ENCODE data around the gene SLC35C1. TPM values are rescaled to one million over a fixed set of nuclear protein-coding genes. Genes with fewer than 3 reads are reported as not detected.
A peak's percentile ranks its signal among the peaks of the same experiment; 100 is the strongest.

Gene SLC35C1
- total and polyA plus RNA-seq, 2 experiments from 2014 or later: 6.8 to 11.0 TPM

GRCh38 chr11:45800261-45800660 is 4.7 kb upstream of the SLC35C1 start:
- DNase-seq (ENCODE audit: low spot score) (no peak), ATAC-seq (no peak)
- no peaks in the 10 kb centered on the region for H3K4me1 ChIP-seq (ENCODE audit: insufficient read depth)
- no peak overlapping the region for H3K4me2 ChIP-seq
- H3F3A ChIP-seq (replicated peaks; ENCODE audit: low read depth): no peaks in the 10 kb centered on the region
- peaks cover 2% of the 10 kb centered on the region; the same call in 2 of the 3 replicates for H3K4me1 Mint-ChIP-seq
- H3K79me2 ChIP-seq (replicated peaks; ENCODE audit: insufficient read depth): no peaks in the 10 kb centered on the region
- no peak overlapping the region for H3K27ac Mint-ChIP-seq
- no peak overlapping the region for H2AFZ ChIP-seq
- H3K27ac ChIP-seq (ENCODE audit: low read depth): no peak overlapping the region
- H3K4me3 ChIP-seq: no peak overlapping the region
- peaks cover 33% of the 10 kb centered on the region for H3K27me3 Mint-ChIP-seq (ENCODE audit: insufficient read depth, low read depth, poor library complexity)
- H3K36me3 Mint-ChIP-seq (ENCODE audit: low read depth): no peaks in the 10 kb centered on the region; the same call in 2 of the 3 replicates
- H3K36me3 ChIP-seq (ENCODE audit: insufficient read depth): no peaks in the 10 kb centered on the region
- peaks cover 18% of the 10 kb centered on the region for H3K27me3 ChIP-seq (ENCODE audit: insufficient read depth)
- H3K9me3 Mint-ChIP-seq: no peaks in the 10 kb centered on the region
- no peaks in the 10 kb centered on the region for H4K20me1 ChIP-seq (replicated peaks; ENCODE audit: insufficient read depth)
- no peaks in the 10 kb centered on the region; the same call in 1 of the 2 replicates for H3K9me2 ChIP-seq (ENCODE audit: insufficient read depth)
- H3K4me3 Mint-ChIP-seq: no peak overlapping the region
- TF ChIP-seq NANOG (IDR thresholded peaks at IDR 0.05; ENCODE audit: borderline replicate concordance): no peak
- TF ChIP-seq CREB1 (CRISPR knock-in tag; IDR thresholded peaks at IDR 0.05; ENCODE audit: low read depth): no peak
- no peak for TF ChIP-seq CTCF (conservative IDR thresholded peaks at IDR 0.05; ENCODE audit: low read depth in 2 of 2)
- TF ChIP-seq JUNB (IDR thresholded peaks at IDR 0.05; ENCODE audit: unreplicated experiment): no peak
- no peak for TF ChIP-seq ZNF331 (CRISPR knock-in tag; IDR thresholded peaks at IDR 0.05; ENCODE audit: low read depth)

- H3F3A ChIP-seq (replicated peaks; ENCODE audit: low read depth): no peaks in the 10 kb centered on the region
- H3K4me1 ChIP-seq (ENCODE audit: insufficient read depth): no peaks in the 10 kb centered on the region
- no peak for ATAC-seq
- no peaks in the 10 kb centered on the region; the same call in 2 of the 3 replicates for H3K36me3 Mint-ChIP-seq (ENCODE audit: low read depth)
- peaks cover 7% of the 10 kb centered on the region for H3K79me2 ChIP-seq (replicated peaks; ENCODE audit: insufficient read depth)
- no peaks in the 10 kb centered on the region for H4K20me1 ChIP-seq (replicated peaks; ENCODE audit: insufficient read depth)
- peaks cover 10% of the 10 kb centered on the region for H3K4me1 Mint-ChIP-seq
- H3K27ac Mint-ChIP-seq: no peak overlapping the region
- peaks cover 18% of the 10 kb centered on the region for H3K27me3 ChIP-seq (ENCODE audit: insufficient read depth)
- no peak overlapping the region for H2AFZ ChIP-seq
- H3K4me3 Mint-ChIP-seq: no peak overlapping the region
- DNase-seq (ENCODE audit: low spot score): peak; percentile 19
- no peak overlapping the region for H3K27ac ChIP-seq (ENCODE audit: low read depth)
- no peaks in the 10 kb centered on the region; the same call in 1 of the 2 replicates for H3K9me2 ChIP-seq (ENCODE audit: insufficient read depth)
- H3K27me3 Mint-ChIP-seq (ENCODE audit: insufficient read depth, low read depth, poor library complexity): peaks cover 34% of the 10 kb centered on the region
- H3K4me2 ChIP-seq: no peak overlapping the region
- no peaks in the 10 kb centered on the region for H3K36me3 ChIP-seq (ENCODE audit: insufficient read depth)
- H3K9me3 Mint-ChIP-seq: no peaks in the 10 kb centered on the region; the same call in 2 of the 3 replicates
- H3K4me3 ChIP-seq: no peak overlapping the region
- no peak for TF ChIP-seq EZH2phosphoT487 (IDR thresholded peaks at IDR 0.05; ENCODE audit: unreplicated experiment)
- TF ChIP-seq CREB1 (CRISPR knock-in tag; IDR thresholded peaks at IDR 0.05; ENCODE audit: low read depth): no peak
- no peak for TF ChIP-seq ZNF114 (CRISPR knock-in tag; IDR thresholded peaks at IDR 0.05)
- TF ChIP-seq, protein P1, sequence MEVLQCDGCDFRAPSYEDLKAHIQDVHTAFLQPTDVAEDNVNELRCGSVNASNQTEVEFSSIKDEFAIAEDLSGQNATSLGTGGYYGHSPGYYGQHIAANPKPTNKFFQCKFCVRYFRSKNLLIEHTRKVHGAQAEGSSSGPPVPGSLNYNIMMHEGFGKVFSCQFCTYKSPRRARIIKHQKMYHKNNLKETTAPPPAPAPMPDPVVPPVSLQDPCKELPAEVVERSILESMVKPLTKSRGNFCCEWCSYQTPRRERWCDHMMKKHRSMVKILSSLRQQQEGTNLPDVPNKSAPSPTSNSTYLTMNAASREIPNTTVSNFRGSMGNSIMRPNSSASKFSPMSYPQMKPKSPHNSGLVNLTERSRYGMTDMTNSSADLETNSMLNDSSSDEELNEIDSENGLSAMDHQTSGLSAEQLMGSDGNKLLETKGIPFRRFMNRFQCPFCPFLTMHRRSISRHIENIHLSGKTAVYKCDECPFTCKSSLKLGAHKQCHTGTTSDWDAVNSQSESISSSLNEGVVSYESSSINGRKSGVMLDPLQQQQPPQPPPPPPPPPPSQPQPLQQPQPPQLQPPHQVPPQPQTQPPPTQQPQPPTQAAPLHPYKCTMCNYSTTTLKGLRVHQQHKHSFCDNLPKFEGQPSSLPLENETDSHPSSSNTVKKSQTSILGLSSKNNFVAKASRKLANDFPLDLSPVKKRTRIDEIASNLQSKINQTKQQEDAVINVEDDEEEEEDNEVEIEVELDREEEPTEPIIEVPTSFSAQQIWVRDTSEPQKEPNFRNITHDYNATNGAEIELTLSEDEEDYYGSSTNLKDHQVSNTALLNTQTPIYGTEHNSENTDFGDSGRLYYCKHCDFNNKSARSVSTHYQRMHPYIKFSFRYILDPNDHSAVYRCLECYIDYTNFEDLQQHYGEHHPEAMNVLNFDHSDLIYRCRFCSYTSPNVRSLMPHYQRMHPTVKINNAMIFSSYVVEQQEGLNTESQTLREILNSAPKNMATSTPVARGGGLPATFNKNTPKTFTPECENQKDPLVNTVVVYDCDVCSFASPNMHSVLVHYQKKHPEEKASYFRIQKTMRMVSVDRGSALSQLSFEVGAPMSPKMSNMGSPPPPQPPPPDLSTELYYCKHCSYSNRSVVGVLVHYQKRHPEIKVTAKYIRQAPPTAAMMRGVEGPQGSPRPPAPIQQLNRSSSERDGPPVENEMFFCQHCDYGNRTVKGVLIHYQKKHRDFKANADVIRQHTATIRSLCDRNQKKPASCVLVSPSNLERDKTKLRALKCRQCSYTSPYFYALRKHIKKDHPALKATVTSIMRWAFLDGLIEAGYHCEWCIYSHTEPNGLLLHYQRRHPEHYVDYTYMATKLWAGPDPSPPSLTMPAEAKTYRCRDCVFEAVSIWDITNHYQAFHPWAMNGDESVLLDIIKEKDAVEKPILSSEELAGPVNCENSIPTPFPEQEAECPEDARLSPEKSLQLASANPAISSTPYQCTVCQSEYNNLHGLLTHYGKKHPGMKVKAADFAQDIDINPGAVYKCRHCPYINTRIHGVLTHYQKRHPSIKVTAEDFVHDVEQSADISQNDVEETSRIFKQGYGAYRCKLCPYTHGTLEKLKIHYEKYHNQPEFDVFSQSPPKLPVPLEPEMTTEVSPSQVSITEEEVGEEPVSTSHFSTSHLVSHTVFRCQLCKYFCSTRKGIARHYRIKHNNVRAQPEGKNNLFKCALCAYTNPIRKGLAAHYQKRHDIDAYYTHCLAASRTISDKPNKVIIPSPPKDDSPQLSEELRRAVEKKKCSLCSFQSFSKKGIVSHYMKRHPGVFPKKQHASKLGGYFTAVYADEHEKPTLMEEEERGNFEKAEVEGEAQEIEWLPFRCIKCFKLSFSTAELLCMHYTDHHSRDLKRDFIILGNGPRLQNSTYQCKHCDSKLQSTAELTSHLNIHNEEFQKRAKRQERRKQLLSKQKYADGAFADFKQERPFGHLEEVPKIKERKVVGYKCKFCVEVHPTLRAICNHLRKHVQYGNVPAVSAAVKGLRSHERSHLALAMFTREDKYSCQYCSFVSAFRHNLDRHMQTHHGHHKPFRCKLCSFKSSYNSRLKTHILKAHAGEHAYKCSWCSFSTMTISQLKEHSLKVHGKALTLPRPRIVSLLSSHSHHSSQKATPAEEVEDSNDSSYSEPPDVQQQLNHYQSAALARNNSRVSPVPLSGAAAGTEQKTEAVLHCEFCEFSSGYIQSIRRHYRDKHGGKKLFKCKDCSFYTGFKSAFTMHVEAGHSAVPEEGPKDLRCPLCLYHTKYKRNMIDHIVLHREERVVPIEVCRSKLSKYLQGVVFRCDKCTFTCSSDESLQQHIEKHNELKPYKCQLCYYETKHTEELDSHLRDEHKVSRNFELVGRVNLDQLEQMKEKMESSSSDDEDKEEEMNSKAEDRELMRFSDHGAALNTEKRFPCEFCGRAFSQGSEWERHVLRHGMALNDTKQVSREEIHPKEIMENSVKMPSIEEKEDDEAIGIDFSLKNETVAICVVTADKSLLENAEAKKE (CRISPR knock-in tag; IDR thresholded peaks at IDR 0.05): no peak
- no peak for TF ChIP-seq REST (IDR thresholded peaks at IDR 0.05; ENCODE audit: unreplicated experiment)
- no peak for TF ChIP-seq POLR2AphosphoS5 (IDR thresholded peaks at IDR 0.05; ENCODE audit: low read depth)
Observed at GRCh38 chr11:45801723-45802315, 3.1 kb upstream of the SLC35C1 start.
